Measurements from ENCODE around the gene CDH26. TPM values are rescaled to one million over a fixed set of nuclear protein-coding genes. Genes with fewer than 3 reads are reported as not detected.

The CDH26 gene
- polyA plus RNA-seq, 1 donor (not counting 4 experiments of a cell fraction or from before 2014, with no cell fraction given) = 1.1 TPM

GRCh38 chr20:60046436-60046835 lies 88.2 kb downstream of the CDH26 start:
- H3K9ac ChIP-seq (ENCODE audit: control insufficient read depth, extremely low read depth, insufficient read depth, low read length) = no peak overlapping the region
- no peaks in the 10 kb centered on the region for H3K9me1 ChIP-seq (ENCODE audit: control insufficient read depth, extremely low read depth, insufficient read depth, low read length)
- TF ChIP-seq EZH2 (IDR thresholded peaks at IDR 0.05; ENCODE audit: low read length) (no peak), CTCF (optimal IDR thresholded peaks at IDR 0.05 in 1 of 3, IDR thresholded peaks at IDR 0.05 in 1 of 3, conservative IDR thresholded peaks at IDR 0.05 in 1 of 3; ENCODE audit: extremely low read depth in 1 of 3, insufficient read depth in 2 of 3, low read length in 3 of 3) (no peak)
- no peak overlapping the region for H3K27ac ChIP-seq (ENCODE audit: control insufficient read depth, insufficient read depth, low read length)
- no peaks in the 10 kb centered on the region for H3K9me3 ChIP-seq (ENCODE audit: control insufficient read depth, low read depth, low read length)
- dilution Hi-C loops (cut with MboI; ENCODE audit: extremely low pct_ligation_motif_present, low sequenced_read_pairs) = no loop called here
- peaks cover 24% of the 10 kb centered on the region for H3K4me1 ChIP-seq (ENCODE audit: control insufficient read depth, extremely low read depth, insufficient read depth, low read length)
- no peaks in the 10 kb centered on the region for H3K27me3 ChIP-seq (ENCODE audit: control insufficient read depth, extremely low read depth, insufficient read depth, low read length)
- DNase-seq (ENCODE audit: low read depth, low spot score) = no peak
- no peaks in the 10 kb centered on the region for H4K20me1 ChIP-seq (ENCODE audit: control insufficient read depth, extremely low read depth, insufficient read depth, low read length)
- no peak overlapping the region for H3K4me2 ChIP-seq (ENCODE audit: control insufficient read depth, extremely low read depth, insufficient read depth, low read depth, low read length)
- H3K79me2 ChIP-seq (ENCODE audit: control insufficient read depth, insufficient read depth, low read length) = no peaks in the 10 kb centered on the region
- H2AFZ ChIP-seq (ENCODE audit: control insufficient read depth, low read length) = peak overlapping the region; percentile 48
- H3K36me3 ChIP-seq (ENCODE audit: control insufficient read depth in 2 of 2, extremely low read depth in 1 of 2, insufficient read depth in 2 of 2, low read length in 2 of 2) = no peaks in the 10 kb centered on the region
- H3K4me3 ChIP-seq (ENCODE audit: control insufficient read depth in 2 of 3, extremely low read depth in 1 of 3, insufficient read depth in 2 of 3, low read depth in 1 of 3, low read length in 3 of 3) = no peak overlapping the region
- no peak for FAIRE-seq

- Histone ChIP-seq H4K20me1 (ENCODE audit: control insufficient read depth, extremely low read depth, insufficient read depth, low read length) (no peaks in the 10 kb centered on the region), H2AFZ (ENCODE audit: control insufficient read depth, low read length) (no peak overlapping the region), H3K4me2 (ENCODE audit: control insufficient read depth, extremely low read depth, insufficient read depth, low read depth, low read length) (no peak overlapping the region), H3K27ac (ENCODE audit: control insufficient read depth, insufficient read depth, low read length) (no peak overlapping the region), H3K9me1 (ENCODE audit: control insufficient read depth, extremely low read depth, insufficient read depth, low read length) (no peaks in the 10 kb centered on the region), H3K9ac (ENCODE audit: control insufficient read depth, extremely low read depth, insufficient read depth, low read length) (no peak overlapping the region), H3K4me1 (ENCODE audit: control insufficient read depth, extremely low read depth, insufficient read depth, low read length) (peaks cover 24% of the 10 kb centered on the region), H3K4me3 (ENCODE audit: control insufficient read depth in 2 of 3, extremely low read depth in 1 of 3, insufficient read depth in 2 of 3, low read depth in 1 of 3, low read length in 3 of 3) (no peak overlapping the region), H3K79me2 (ENCODE audit: control insufficient read depth, insufficient read depth, low read length) (no peaks in the 10 kb centered on the region), H3K36me3 (ENCODE audit: control insufficient read depth in 2 of 2, extremely low read depth in 1 of 2, insufficient read depth in 2 of 2, low read length in 2 of 2) (no peaks in the 10 kb centered on the region), H3K9me3 (ENCODE audit: control insufficient read depth, low read depth, low read length) (no peaks in the 10 kb centered on the region), H3K27me3 (ENCODE audit: control insufficient read depth, extremely low read depth, insufficient read depth, low read length) (no peaks in the 10 kb centered on the region)
- dilution Hi-C loops (cut with MboI; ENCODE audit: extremely low pct_ligation_motif_present, low sequenced_read_pairs) = no loop called here
- FAIRE-seq (no peak), DNase-seq (ENCODE audit: low read depth, low spot score) (no peak)
- TF ChIP-seq EZH2 (IDR thresholded peaks at IDR 0.05; ENCODE audit: low read length) (no peak), CTCF (optimal IDR thresholded peaks at IDR 0.05 in 1 of 3, IDR thresholded peaks at IDR 0.05 in 1 of 3, conservative IDR thresholded peaks at IDR 0.05 in 1 of 3; ENCODE audit: extremely low read depth in 1 of 3, insufficient read depth in 2 of 3, low read length in 3 of 3) (no peak)
Observed at GRCh38 chr20:60046860-60047259, 88.6 kb downstream of the CDH26 start.

Measured in keratinocyte (primary cell).